G401 (cell line): ENCODE results near the gene WDR91. TPM values are rescaled to one million over a fixed set of nuclear protein-coding genes. Genes with fewer than 3 reads are reported as not detected.

Source experiments
- DNase-seq: peaks from one replicate; pipeline ENCODE4 v3.0.0-alpha.2; 2015; ENCODE audit warnings: low spot score
- in situ Hi-C: cut with HindIII; loops from 2 replicates; pipeline ENCODE4 v1.10.0; 2016; ENCODE audit warnings: low sequenced_read_pairs, mixed read lengths
- total RNA-seq: library from RNA; depleted of rRNA; stranded (reverse); fragments of >200 nt; shearing (Covaris generic); gene quantifications from 2 replicates; pipeline ENCODE4 v1.2.3, GENCODE V29; 2014; rRNA removed

Gene WDR91
- 9.9 and 16.9 TPM in 2 replicates for total RNA-seq

- in situ Hi-C loops = no loop called here
- peak; percentile 97 for DNase-seq
Observed at GRCh38 chr7:135211179-135211945, at the start of gene WDR91. WDR91 (minus strand) TSS chr7:135211526; CDS start chr7:135211502, 24 bp downstream.

DNA sequence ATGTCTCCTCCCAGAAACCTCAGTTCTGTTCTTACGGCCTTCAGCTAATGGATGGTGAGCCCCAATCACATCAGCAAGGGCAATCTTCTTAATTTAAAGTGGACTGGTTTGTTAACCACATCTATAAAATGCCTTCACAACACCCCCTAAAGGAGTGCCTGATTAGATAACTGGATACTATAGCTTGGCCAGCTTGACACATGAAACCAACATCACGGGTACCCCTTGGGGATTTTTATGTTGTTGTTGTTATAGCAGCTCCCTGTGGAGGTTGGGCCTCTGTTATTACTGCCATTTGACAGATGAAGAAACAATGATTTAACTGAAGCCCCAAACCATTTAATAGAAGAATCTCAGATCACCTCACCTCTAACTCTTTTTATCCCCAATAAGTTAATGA, 49.1 kb upstream of the WDR91 start:
- in situ Hi-C loops = no loop called here
- no peak for DNase-seq

DNA sequence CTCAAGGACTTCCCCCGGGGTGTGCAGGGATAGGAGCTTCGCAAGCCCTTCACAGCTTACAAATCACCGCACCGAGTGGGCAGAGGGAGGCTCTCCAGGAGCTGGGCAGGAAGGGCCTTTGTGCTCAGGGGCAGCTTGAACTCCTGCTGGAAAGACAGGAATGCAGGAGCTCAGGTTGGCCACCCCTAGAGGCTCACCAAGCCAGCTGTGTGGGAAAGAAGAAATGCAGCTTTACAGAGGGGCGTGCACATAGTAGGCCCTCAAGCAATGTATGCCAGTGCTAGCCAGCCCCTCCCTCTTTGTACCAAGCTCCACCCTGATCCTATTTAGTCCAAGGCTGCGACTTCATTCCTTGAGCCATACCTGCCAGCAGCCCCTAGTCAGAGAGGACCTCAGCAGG, 48.4 kb upstream of the WDR91 start:
- in situ Hi-C loops = no loop called here

DNA sequence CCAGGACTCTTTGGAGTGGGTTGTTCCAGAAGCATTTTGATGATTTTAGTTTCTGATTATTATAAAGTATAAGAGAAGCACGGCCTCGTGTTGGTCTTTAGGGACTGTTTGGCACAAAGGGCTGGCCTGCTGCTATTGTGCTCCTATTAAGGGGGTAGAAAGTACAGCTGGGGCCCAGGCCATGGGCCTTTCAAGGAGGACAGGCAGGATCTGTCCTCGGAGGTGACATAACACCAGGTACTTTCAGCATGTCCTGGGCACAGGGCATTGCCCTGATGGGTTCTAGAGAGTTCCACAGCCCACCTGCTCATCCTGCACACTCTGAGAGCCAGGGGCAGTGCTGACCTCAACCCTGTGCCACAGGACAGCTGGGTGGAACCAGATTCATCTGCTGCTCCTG, 47.3 kb upstream of the WDR91 start:
- no peak for DNase-seq
- in situ Hi-C loops = no loop called here

More for the DNA sequence above, 48.4 kb upstream of the WDR91 start:
- no peak for DNase-seq

- no peak for DNase-seq
- in situ Hi-C loops = no loop called here
Observed at GRCh38 chr7:135257790-135258189, 46.5 kb upstream of the WDR91 start.

GRCh38 chr7:135253851-135254771, 42.8 kb upstream of the WDR91 start:
- in situ Hi-C loops = no loop called here
- DNase-seq = peak; percentile 79

DNA sequence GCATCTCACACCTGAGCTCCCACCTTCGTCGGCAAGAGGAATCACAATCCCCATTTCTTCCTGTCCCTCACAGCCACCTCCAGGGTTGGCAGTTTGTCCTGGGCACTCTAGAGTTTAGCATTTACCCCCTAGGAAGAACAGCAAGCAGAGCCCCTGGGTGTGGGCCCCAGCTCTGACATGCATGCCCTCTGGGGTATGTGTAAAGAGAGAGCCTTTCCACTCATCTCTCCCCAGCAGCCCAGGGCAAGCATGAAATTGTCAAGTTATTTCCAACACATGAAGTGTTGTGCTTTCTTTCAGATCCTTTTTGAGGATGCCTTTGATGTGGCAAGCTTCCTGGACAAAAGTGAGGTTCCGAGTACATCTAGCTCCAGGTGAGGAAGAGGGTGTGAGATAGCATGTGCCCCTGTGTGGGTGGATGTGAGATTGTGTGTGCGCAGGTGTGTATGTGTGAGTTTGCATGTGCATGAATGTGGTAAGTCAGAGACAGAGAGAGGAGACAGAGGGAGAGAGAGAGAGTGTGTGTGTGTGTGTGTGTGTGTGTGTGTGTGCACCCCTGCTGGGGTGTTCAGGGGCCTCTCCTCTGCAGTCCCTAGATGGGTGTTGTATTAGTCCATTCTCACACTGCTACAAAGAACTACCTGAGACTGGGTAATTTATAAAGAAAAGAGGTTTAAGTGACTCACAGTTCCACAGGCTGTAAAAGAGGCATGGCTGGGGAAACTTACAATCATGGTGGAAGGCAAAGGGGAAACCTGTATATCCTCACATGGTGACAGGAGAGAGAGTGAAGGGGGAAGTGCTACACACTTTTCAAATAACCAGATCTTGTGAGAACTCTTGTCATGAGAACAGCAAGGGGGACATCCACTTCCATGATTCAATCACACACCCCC, 40.4 kb upstream of the WDR91 start:
- in situ Hi-C loops = no loop called here
- no peak for DNase-seq

DNA sequence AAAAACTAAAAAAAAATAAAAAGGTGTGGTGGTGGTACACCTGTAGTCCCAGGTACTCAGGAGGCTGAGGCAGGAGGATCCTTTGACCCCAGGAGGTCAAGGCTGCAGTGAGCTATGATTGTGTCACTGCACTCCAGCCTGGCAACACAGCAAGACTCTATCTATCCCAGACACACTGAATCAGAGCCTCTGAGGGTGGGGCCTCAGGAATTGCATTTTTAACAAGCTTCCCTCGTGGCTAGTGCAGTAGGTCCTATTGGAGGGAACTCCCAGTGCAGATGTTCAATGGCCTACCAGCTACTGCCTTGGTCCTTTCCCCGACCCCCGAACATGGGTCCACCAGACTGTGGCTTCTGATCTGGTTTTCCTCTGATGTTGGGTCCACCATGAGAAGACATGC, 37.2 kb upstream of the WDR91 start:
- DNase-seq = no peak
- in situ Hi-C loops = no loop called here

DNA sequence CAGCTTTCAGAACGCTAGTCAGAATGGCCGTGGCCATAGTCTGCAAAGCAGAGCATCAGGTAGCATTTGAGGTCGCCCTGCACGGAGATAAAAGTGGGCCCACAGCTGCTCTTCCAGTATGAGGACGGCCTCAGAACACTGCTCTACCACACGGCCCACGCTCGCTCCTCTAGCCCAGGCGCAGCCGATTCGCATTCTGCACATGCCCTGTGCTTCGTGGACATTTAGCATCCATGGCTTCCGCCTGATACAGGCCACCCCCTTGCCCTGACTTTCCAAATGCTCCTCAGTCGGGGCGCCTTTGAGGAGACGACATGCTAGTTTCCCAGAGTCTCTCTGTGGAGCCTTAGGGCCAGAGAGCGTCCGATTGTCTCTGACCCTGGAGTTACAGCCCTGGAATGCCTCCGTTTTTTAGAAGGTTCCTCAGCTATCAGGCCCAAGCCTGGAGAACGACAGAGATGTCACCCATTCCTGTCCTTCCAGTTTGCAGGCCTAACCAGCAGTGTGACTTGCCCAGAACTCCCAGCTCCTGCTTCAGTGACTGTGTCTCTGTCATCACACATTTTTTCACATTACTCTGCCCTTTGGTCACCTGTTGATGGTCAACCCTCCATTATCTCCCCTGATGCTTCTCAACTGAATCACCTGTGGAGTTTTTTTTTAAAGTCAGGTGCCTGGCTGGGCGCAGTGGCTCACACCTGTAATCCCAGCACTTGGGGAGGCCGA, 36.6 kb upstream of the WDR91 start:
- DNase-seq = no peak
- in situ Hi-C loops = no loop called here

GRCh38 chr7:135246191-135246825, 35.0 kb upstream of the WDR91 start:
- in situ Hi-C loops = no loop called here
- no peak for DNase-seq

- DNase-seq = no peak
- in situ Hi-C loops = no loop called here
Observed at GRCh38 chr7:135245226-135246190, 34.2 kb upstream of the WDR91 start.

- no peak for DNase-seq
- in situ Hi-C loops = no loop called here
Observed at GRCh38 chr7:135242096-135242684, 30.9 kb upstream of the WDR91 start.

- DNase-seq = no peak
- in situ Hi-C loops = no loop called here
Observed at GRCh38 chr7:135240441-135240840, 29.1 kb upstream of the WDR91 start.

DNA sequence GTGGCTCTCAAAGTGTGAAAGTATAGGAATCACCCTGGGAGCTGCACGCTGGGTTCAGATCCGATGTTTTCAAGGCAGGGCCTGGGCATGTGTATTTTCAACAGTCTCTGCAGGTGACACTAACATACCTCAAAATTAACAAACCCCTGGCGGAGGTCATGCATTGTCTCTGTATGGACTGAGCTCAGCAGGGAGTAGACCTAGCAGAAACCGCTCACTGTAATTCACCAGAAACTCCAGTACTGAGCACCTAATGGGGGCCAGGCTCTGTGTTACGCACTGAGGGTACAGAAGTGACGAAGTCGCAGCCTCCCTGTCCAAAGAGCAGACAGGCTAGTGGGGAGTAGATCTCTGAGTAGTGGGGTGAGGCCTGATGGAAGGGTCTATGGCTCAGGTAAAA, 27.9 kb upstream of the WDR91 start:
- DNase-seq = no peak
- in situ Hi-C loops = no loop called here

- in situ Hi-C loops = no loop called here
- DNase-seq = no peak
Observed at GRCh38 chr7:135238112-135238744, 26.9 kb upstream of the WDR91 start.

GRCh38 chr7:135236727-135237126, 25.4 kb upstream of the WDR91 start:
- DNase-seq = no peak
- in situ Hi-C loops = no loop called here
